ENCODE results near the gene CACNB4. TPM values are rescaled to one million over a fixed set of nuclear protein-coding genes. Genes with fewer than 3 reads are reported as not detected.

The CACNB4 gene
- total RNA-seq, 1 experiment from 2014 or later: 0.19 TPM

DNA sequence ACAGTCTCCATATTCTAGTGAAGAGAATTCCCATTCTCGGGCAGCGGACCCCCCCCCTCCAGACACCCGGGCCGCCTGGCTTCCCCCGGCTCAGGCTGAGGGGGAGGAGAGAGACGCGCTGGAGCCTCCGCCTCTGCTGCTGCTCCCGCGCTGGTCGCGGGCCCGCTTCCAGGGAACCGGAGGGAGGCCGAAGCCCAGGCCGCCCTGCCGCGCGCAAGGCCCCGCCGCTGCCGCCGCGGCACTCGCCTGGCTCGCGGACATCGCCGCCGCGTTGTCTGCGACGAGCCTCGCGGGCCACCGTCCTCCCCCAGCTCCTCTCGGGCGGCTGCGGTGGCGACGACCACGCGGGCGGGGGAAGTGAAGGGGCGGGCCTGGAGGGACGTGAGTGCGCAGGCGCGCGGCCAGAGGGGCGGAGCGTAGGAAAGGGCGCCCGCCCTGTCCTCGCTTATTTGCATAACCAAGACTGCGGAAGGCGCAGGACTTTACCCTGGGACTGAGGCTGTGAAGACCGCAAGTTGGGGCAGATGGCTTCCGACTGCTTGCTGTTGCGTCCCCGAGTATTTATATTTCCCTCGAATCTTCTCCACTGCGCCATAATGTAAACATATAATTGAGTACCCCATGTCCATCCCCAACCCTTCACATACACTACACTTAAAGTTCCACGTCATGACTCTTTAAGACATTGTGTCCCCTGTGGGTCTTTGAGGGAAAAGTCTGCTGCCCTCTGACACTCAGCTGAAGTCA lies 270.5 kb downstream of the CACNB4 start, which contains the start of gene ARL5A:
Gene ARL5A (minus strand): TSS at position 279 of the 747 bp plus-strand sequence. CDS start 245 bp downstream, at position 34.
- Histone ChIP-seq H3K27ac (ENCODE audit: low read depth, low read length, poor library complexity, severe bottlenecking) (peak within 1 kb of the TSS; percentile 94), H3K27me3 (replicated peaks; ENCODE audit: insufficient read depth, low read depth, low read length, poor library complexity) (no peaks in the 10 kb centered on the region), H3K9me3 (ENCODE audit: low read depth, low read length, poor library complexity, severe bottlenecking) (no peaks in the 10 kb centered on the region), H3K4me1 (ENCODE audit: insufficient read depth, low read length, poor library complexity, severe bottlenecking) (peaks cover 20% of the 10 kb centered on the region), H3K4me3 (ENCODE audit: low read depth, low read length, poor library complexity, severe bottlenecking) (peak within 1 kb of the TSS; percentile 95), H3K36me3 (ENCODE audit: insufficient read depth, low read length, poor library complexity, severe bottlenecking) (no peaks in the 10 kb centered on the region)
- ChIA-PET POLR2A (ENCODE audit: low non-redundant PET) (interaction anchor here (0.6 kb wide), 1 partner anchor 536 kb away, joined by 3 read pairs; no protein-coding TSS in a partner anchor), CTCF (no interaction called here)
- TF ChIP-seq EZH2 (IDR thresholded peaks at IDR 0.05; ENCODE audit: borderline replicate concordance, low read depth, low read length, poor library complexity, severe bottlenecking): no peak
- TF ChIP-seq, protein P1, sequence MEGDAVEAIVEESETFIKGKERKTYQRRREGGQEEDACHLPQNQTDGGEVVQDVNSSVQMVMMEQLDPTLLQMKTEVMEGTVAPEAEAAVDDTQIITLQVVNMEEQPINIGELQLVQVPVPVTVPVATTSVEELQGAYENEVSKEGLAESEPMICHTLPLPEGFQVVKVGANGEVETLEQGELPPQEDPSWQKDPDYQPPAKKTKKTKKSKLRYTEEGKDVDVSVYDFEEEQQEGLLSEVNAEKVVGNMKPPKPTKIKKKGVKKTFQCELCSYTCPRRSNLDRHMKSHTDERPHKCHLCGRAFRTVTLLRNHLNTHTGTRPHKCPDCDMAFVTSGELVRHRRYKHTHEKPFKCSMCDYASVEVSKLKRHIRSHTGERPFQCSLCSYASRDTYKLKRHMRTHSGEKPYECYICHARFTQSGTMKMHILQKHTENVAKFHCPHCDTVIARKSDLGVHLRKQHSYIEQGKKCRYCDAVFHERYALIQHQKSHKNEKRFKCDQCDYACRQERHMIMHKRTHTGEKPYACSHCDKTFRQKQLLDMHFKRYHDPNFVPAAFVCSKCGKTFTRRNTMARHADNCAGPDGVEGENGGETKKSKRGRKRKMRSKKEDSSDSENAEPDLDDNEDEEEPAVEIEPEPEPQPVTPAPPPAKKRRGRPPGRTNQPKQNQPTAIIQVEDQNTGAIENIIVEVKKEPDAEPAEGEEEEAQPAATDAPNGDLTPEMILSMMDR (conservative IDR thresholded peaks at IDR 0.05; ENCODE audit: low read depth, low read length): no peak
- no TSS peak for BruUV-seq (replicated peaks)
- intact Hi-C loops (cut with micrococcal nuclease; ENCODE audit: unreplicated experiment): no loop called here
- peak; percentile 95 for DNase-seq (ENCODE audit: low spot score)

DNA sequence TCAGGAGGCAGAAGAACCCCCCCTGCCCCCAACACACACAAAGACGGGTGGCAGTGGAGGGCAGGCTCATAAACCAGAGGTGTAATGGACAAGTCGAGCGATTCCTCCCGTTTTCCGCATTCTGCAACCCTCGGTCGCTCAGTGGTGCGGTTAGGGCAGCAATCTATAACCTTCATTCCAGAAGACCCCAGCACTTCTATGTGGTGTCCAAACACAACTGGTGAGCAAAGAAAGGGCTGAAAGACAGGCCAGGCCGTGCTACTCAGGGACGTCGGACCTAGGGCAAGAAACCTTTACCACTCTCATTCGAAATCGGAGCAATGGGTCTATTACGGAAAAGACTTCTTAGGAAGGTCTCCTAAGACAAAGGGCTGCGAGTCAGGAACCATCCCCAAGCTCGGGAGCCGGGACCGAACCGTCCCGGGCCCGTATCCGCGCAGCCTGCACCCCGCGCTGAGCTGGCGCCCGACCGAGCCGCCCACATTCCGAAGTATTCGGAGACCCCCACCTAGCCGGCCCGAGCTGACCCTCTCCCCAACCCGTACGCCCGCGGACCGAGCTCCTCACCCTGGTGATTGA lies 271.2 kb downstream of the CACNB4 start:
- H3K4me3 ChIP-seq (ENCODE audit: low read depth, low read length, poor library complexity, severe bottlenecking): peak overlapping the region; percentile 95
- intact Hi-C loops (cut with micrococcal nuclease; ENCODE audit: unreplicated experiment): no loop called here
- H3K36me3 ChIP-seq (ENCODE audit: insufficient read depth, low read length, poor library complexity, severe bottlenecking): no peaks in the 10 kb centered on the region
- H3K27ac ChIP-seq (ENCODE audit: low read depth, low read length, poor library complexity, severe bottlenecking): peak overlapping the region; percentile 94
- BruUV-seq (replicated peaks): no TSS peak
- TF ChIP-seq, protein P1 (conservative IDR thresholded peaks at IDR 0.05; ENCODE audit: low read depth, low read length): no peak
- no peak for TF ChIP-seq EZH2 (IDR thresholded peaks at IDR 0.05; ENCODE audit: borderline replicate concordance, low read depth, low read length, poor library complexity, severe bottlenecking)
- peak; percentile 29 for DNase-seq (ENCODE audit: low spot score)
- CTCF ChIA-PET: no interaction called here
- H3K9me3 ChIP-seq (ENCODE audit: low read depth, low read length, poor library complexity, severe bottlenecking): no peaks in the 10 kb centered on the region
- no peaks in the 10 kb centered on the region for H3K27me3 ChIP-seq (replicated peaks; ENCODE audit: insufficient read depth, low read depth, low read length, poor library complexity)
- H3K4me1 ChIP-seq (ENCODE audit: insufficient read depth, low read length, poor library complexity, severe bottlenecking): peaks cover 20% of the 10 kb centered on the region
- POLR2A ChIA-PET (ENCODE audit: low non-redundant PET): interaction anchor here (0.6 kb wide), 1 partner anchor 535 kb away, joined by 3 read pairs; no protein-coding TSS in a partner anchor

DNA sequence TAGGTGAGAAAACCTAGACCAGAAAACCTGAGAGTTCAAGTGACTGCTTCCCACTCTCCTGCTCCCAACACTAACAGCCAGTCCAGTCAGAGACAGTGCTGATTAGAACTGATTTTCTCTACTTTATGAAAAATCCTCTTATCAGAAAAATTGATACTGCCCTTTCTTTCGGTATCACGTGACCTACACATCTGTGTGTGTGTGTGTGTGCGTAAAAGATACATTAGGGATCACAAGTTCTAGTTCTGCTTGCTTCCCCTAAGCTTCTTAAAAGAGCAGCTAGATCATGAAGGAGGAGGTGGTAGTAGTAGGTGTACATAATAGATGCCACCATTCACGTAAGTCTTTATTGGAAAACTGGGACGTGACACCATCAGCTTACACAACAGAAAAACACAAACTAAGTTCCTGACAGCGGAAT lies 272.1 kb downstream of the CACNB4 start:
- DNase-seq (ENCODE audit: low spot score): no peak

More for the DNA sequence above, 272.1 kb downstream of the CACNB4 start:
- H3K36me3 ChIP-seq (ENCODE audit: insufficient read depth, low read length, poor library complexity, severe bottlenecking): no peaks in the 10 kb centered on the region
- TSS peak; percentile 43 for BruUV-seq (replicated peaks)
- H3K4me3 ChIP-seq (ENCODE audit: low read depth, low read length, poor library complexity, severe bottlenecking): peak overlapping the region; percentile 95
- H3K27me3 ChIP-seq (replicated peaks; ENCODE audit: insufficient read depth, low read depth, low read length, poor library complexity): no peaks in the 10 kb centered on the region
- intact Hi-C loops (cut with micrococcal nuclease; ENCODE audit: unreplicated experiment): no loop called here
- CTCF ChIA-PET: no interaction called here
- H3K4me1 ChIP-seq (ENCODE audit: insufficient read depth, low read length, poor library complexity, severe bottlenecking): peaks cover 20% of the 10 kb centered on the region
- TF ChIP-seq, protein P1 (conservative IDR thresholded peaks at IDR 0.05; ENCODE audit: low read depth, low read length): no peak
- TF ChIP-seq EZH2 (IDR thresholded peaks at IDR 0.05; ENCODE audit: borderline replicate concordance, low read depth, low read length, poor library complexity, severe bottlenecking): no peak
- H3K9me3 ChIP-seq (ENCODE audit: low read depth, low read length, poor library complexity, severe bottlenecking): no peaks in the 10 kb centered on the region
- POLR2A ChIA-PET (ENCODE audit: low non-redundant PET): no interaction called here
- peak overlapping the region; percentile 4 for H3K27ac ChIP-seq (ENCODE audit: low read depth, low read length, poor library complexity, severe bottlenecking)

Data from A673 (cell line).